Fibroblast of lung (primary cell): ENCODE measurements around the gene CACNA2D3.

Experiments used
- CTCF ChIP-seq, 2 donors: IDR thresholded peaks in 1 of 2; conservative IDR thresholded peaks in 1 of 2; 1 replicate in 1 of 2; 2 replicates in 1 of 2; pipeline ENCODE4 v1.5.1; 2011 to 2012; ENCODE audit warnings: low read length in 2 of 2, control low read depth in 1 of 2, inconsistent platforms in 1 of 2, low read depth in 1 of 2, mild to moderate bottlenecking in 1 of 2
- EZH2 ChIP-seq: IDR thresholded peaks from 2 replicates; pipeline ENCODE4 v1.5.1; 2012; ENCODE audit warnings: low read length, control low read depth, mild to moderate bottlenecking; ENCODE audit errors: missing control alignments

GRCh38 chr3:54630101-54630623 is 507.8 kb downstream of the CACNA2D3 start:
- TF ChIP-seq CTCF (conservative IDR thresholded peaks at IDR 0.05 in 1 of 2, IDR thresholded peaks at IDR 0.05 in 1 of 2; ENCODE audit: low read depth in 1 of 2, low read length in 2 of 2): no peak
- no peak for TF ChIP-seq EZH2
